Natural killer cell (primary cell): ENCODE data around the gene FOXK1. TPM values are rescaled to one million over a fixed set of nuclear protein-coding genes. Genes with fewer than 3 reads are reported as not detected.
"Not testable (repeated sequence)": the region's sequence is repeated elsewhere in the genome, so short reads cannot be mapped to it uniquely, and the experiment has no call there.

Experiments used
- ATAC-seq, 3 donors: fragments of 150-1000 bp in 2 of 3; fragments of 200-7000 bp in 1 of 3; cut with Tn5 transposase; 1 replicate in 1 of 3; 2 replicates in 2 of 3; pipeline ENCODE4 v1.10.0; 2021; ENCODE audit warnings: mild to moderate bottlenecking in 2 of 3, moderate library complexity in 2 of 3
- DNase-seq, 2 donors: peaks; one replicate each; pipeline versions ENCODE4 v3.0.0 to v3.0.0-alpha.2; 2013 to 2021; ENCODE audit warnings: mixed read lengths in 1 of 2
- H3K27ac ChIP-seq: one replicate; pipeline ENCODE4 v1.5.1; 2013; ENCODE audit warnings: mild to moderate bottlenecking, low read length
- H3K27me3 ChIP-seq: one replicate; pipeline ENCODE4 v1.6.1; 2013; ENCODE audit warnings: low read length; ENCODE audit not compliant: control insufficient read depth, insufficient read depth
- H3K36me3 ChIP-seq: one replicate; pipeline ENCODE4 v1.6.1; 2013; ENCODE audit warnings: low read length; ENCODE audit not compliant: control insufficient read depth, insufficient read depth
- H3K4me1 ChIP-seq: one replicate; pipeline ENCODE4 v1.6.1; 2013; ENCODE audit warnings: low read length; ENCODE audit not compliant: control insufficient read depth, insufficient read depth
- H3K4me3 ChIP-seq: one replicate; pipeline ENCODE4 v1.5.1; 2013; ENCODE audit warnings: low read length
- H3K9me3 ChIP-seq: one replicate; pipeline ENCODE4 v1.6.1; 2013; ENCODE audit warnings: low read length; ENCODE audit not compliant: control insufficient read depth, insufficient read depth
- H3K27ac Mint-ChIP-seq, 2 donors: one replicate each; pipeline ENCODE4 v1.8.0; 2022; ENCODE audit warnings: mild to moderate bottlenecking in 2 of 2, mixed read lengths in 2 of 2, moderate library complexity in 1 of 2
- H3K27me3 Mint-ChIP-seq, 2 donors: one replicate each; pipeline ENCODE4 v1.8.0; 2022; ENCODE audit warnings: low read depth in 2 of 2, mixed read lengths in 2 of 2
- H3K36me3 Mint-ChIP-seq: one replicate; pipeline ENCODE4 v1.8.0; 2022; ENCODE audit warnings: mixed read lengths
- H3K4me1 Mint-ChIP-seq, 2 donors: one replicate each; pipeline ENCODE4 v1.8.0; 2022; ENCODE audit warnings: mixed read lengths in 2 of 2
- H3K4me3 Mint-ChIP-seq: one replicate; pipeline ENCODE4 v1.8.0; 2022; ENCODE audit warnings: mild to moderate bottlenecking, moderate library complexity, mixed read lengths
- H3K9me3 Mint-ChIP-seq, 2 donors: one replicate each; pipeline ENCODE4 v1.8.0; 2022; ENCODE audit warnings: mixed read lengths in 2 of 2
- WGBS: methylation state at CpG from one replicate; pipeline ENCODE4 v1.1.7; 2013; ENCODE audit warnings: missing lambda C conversion rate; ENCODE audit not compliant: insufficient coverage; 5-methylcytosine and 5-hydroxymethylcytosine counted together
- intact Hi-C: fragments of 100-400 bp; cut with micrococcal nuclease; formaldehyde crosslinking; loops from one replicate; pipeline ENCODE4 v1.14.2; 2022
- total RNA-seq, 4 donors: library from RNA; stranded (reverse); fragments of 120-200 nt in 1 of 4; gene quantifications; one replicate each; pipeline versions ENCODE4 v1.2.3 to v1.2.4, GENCODE V29; 2013 to 2022
- TF ChIP-seq, protein P1 (sequence below): fragments of 200-600 bp; IDR thresholded peaks from one replicate; pipeline ENCODE4 v1.8.0; 2022; ENCODE audit warnings: antibody characterized with exemption

FOXK1 gene
- total RNA-seq, 3 donors from 2014 or later (not counting 1 experiment from before 2014, with no cell fraction given), result 51.6 to 59.7 (median 55.3) TPM

DNA sequence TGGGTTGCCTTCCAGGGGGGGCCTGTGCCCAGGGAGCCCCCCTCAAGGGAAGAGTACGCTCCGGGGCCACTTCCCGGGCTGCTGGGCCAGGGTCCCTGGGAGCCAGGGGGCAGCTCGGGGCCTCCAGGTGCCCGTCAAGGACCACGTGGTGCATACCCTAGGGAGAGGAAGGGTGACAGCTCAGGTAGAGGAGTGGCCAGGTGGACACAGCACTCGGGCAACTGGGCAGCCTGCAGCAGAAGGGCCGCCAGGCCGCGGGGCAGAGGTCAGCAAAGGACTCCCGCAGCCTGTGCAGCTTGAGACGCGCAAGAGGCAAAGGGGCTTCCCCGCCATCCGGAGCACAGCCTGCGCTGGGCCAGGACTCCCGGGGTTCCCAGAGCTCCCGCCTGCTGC, 119.7 kb downstream of the FOXK1 start:
- Histone ChIP-seq H3K4me1 (peaks cover 3% of the 10 kb centered on the region), H3K36me3 (no peaks in the 10 kb centered on the region), H3K9me3 (no peaks in the 10 kb centered on the region), H3K27ac (no peak overlapping the region), H3K4me3 (no peak overlapping the region), H3K27me3 (no peaks in the 10 kb centered on the region)
- H3K36me3 Mint-ChIP-seq, result no peaks in the 10 kb centered on the region
- 95% methylated on average over 18 of the region's 18 CpGs for WGBS
- TF ChIP-seq, protein P1, sequence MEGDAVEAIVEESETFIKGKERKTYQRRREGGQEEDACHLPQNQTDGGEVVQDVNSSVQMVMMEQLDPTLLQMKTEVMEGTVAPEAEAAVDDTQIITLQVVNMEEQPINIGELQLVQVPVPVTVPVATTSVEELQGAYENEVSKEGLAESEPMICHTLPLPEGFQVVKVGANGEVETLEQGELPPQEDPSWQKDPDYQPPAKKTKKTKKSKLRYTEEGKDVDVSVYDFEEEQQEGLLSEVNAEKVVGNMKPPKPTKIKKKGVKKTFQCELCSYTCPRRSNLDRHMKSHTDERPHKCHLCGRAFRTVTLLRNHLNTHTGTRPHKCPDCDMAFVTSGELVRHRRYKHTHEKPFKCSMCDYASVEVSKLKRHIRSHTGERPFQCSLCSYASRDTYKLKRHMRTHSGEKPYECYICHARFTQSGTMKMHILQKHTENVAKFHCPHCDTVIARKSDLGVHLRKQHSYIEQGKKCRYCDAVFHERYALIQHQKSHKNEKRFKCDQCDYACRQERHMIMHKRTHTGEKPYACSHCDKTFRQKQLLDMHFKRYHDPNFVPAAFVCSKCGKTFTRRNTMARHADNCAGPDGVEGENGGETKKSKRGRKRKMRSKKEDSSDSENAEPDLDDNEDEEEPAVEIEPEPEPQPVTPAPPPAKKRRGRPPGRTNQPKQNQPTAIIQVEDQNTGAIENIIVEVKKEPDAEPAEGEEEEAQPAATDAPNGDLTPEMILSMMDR, result no peak
- no peaks in the 10 kb centered on the region for H3K27me3 Mint-ChIP-seq
- intact Hi-C loops, result no loop called here
- H3K27ac Mint-ChIP-seq, result no peak overlapping the region
- DNase-seq, result no peak
- no peak overlapping the region for H3K4me3 Mint-ChIP-seq
- H3K4me1 Mint-ChIP-seq, result no peaks in the 10 kb centered on the region
- no peak for ATAC-seq
- no peaks in the 10 kb centered on the region for H3K9me3 Mint-ChIP-seq

DNA sequence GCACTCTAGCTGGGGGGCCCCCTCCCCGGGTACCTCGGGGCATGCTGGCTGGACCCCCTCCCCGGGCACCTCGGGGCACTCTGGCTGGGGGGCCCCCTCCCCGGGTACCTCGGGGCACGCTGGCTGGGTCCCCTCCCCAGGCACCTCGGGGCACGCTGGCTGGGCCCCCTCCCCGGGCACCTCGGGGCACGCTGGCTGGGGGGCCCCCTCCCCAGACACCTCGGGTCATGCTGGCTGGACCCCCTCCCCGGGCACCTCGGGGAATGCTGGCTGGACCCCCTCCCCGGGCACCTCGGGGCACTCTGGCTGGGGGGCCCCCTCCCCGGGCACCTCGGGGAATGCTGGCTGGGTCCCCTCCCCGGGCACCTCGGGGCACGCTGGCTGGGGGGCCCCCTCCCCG, 120.5 kb downstream of the FOXK1 start:
- 97% methylated on average over 23 of the region's 23 CpGs for WGBS

DNA sequence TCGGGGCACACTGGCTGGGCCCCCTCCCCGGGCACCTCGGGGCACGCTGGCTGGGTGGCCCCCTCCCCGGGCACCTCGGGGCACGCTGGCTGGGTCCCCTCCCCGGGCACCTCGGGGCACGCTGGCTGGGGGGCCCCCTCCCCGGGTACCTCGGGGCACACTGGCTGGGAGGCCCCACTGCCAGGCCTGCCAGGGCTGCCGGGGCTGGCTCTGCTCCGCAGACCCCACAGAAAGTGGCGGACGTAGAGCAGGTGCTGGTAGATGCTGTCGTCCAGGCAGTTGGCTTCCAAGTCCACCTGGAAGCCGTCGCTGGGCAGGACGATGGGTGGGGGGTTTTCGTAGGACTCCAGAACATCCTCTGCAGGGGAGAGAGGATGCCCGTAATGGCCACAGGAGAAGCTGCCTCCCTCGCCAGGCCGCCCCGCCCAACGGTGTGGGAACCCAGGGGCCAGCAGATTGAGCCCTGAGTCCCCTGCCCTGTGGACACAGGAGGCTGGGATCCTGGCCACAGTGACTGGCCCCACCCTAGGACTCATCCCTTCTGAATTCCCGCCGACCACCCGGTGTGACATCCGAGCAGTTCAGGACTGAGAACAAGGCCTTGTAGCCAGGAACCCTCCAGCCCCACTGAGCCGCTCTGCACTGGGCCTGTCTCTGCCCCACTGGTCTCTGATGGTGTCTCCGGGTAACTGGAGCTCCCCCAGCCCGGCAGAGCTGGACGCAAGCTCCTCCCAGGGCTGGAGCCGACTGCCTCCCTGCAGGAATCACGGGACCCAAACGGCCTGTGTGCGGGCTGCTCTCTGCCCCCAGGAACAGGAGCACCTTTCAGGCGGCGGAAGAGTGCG, 121.5 kb downstream of the FOXK1 start:
- H3K9me3 ChIP-seq, result no peaks in the 10 kb centered on the region
- Mint-ChIP-seq H3K27me3 (peaks cover 0 to 3% of the 10 kb centered on the region in 2 donors), H3K4me1 (no peaks in the 10 kb centered on the region), H3K4me3 (no peak overlapping the region), H3K27ac (no peak overlapping the region), H3K9me3 (no peaks in the 10 kb centered on the region), H3K36me3 (no peaks in the 10 kb centered on the region)
- no peaks in the 10 kb centered on the region for H3K27me3 ChIP-seq
- no peaks in the 10 kb centered on the region for H3K36me3 ChIP-seq
- DNase-seq (no peak), ATAC-seq (no peak)
- H3K27ac ChIP-seq, result no peak overlapping the region
- TF ChIP-seq, protein P1, result no peak
- intact Hi-C loops, result no loop called here
- 96% methylated on average over 41 of the region's 41 CpGs for WGBS
- no peak overlapping the region for H3K4me3 ChIP-seq
- H3K4me1 ChIP-seq, result no peaks in the 10 kb centered on the region

More for the DNA sequence above, 120.5 kb downstream of the FOXK1 start:
- H3K27me3 ChIP-seq, DNase-seq, H3K4me1 Mint-ChIP-seq, H3K27ac ChIP-seq, intact Hi-C loops, H3K9me3 Mint-ChIP-seq, ATAC-seq, H3K27me3 Mint-ChIP-seq, H3K36me3 Mint-ChIP-seq, H3K4me3 Mint-ChIP-seq, H3K36me3 ChIP-seq, H3K4me1 ChIP-seq, H3K4me3 ChIP-seq, H3K9me3 ChIP-seq, H3K27ac Mint-ChIP-seq: not testable (repeated sequence)

DNA sequence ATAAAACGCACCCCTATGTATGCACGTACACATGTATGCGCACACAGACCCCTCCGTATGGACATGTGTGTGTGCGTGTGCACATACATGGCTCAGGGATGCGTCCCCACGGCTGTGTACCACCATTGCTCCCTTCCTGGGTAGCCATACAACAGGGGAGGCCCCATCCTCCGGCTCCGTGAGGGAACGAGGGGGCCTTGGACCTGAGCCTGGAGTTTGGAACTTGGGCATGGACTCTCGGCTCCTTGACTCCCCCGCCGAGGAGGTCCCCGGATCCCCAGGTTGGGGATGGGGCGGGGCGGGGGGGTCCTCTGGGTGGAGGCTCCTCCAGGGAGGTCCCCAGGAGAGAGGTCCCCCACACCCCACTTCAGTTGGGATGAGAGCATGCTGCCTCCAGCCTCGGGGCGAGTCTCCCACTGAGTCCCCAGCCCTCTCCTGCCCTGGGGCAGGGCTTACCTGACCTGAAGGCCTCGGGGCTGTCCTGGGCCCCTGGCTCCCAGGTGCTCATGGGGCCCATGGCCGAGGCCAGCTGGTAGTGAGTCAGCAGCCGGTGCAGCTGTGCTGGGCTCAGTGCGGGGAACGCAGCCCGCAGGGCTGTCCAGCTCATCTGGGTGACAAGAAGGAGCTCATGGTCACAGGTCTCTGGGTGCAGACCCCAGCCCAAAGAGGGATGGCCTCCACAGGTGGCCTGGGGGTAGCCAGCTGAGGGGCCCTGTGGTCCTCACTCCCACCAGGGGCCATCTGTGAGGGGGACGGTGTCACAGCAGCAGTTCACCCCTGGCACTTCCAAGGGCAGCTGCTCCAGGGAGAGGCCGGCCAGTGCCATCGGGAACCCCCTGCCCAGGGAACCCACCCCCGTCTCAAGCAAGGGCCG, 123.3 kb downstream of the FOXK1 start:
- no peak overlapping the region for H3K27ac Mint-ChIP-seq
- H3K27me3 Mint-ChIP-seq, result peaks cover 0 to 10% of the 10 kb centered on the region in 2 donors
- no peak for ATAC-seq
- peaks cover 0 to 8% of the 10 kb centered on the region in 2 donors for H3K4me1 Mint-ChIP-seq
- no peaks in the 10 kb centered on the region for H3K27me3 ChIP-seq
- no peaks in the 10 kb centered on the region for H3K36me3 Mint-ChIP-seq
- TF ChIP-seq, protein P1, result no peak
- H3K27ac ChIP-seq, result no peak overlapping the region
- no peaks in the 10 kb centered on the region for H3K9me3 ChIP-seq
- no peaks in the 10 kb centered on the region for H3K36me3 ChIP-seq
- intact Hi-C loops, result no loop called here
- no peaks in the 10 kb centered on the region for H3K9me3 Mint-ChIP-seq
- no peak for DNase-seq
- peaks cover 14% of the 10 kb centered on the region for H3K4me1 ChIP-seq
- no peak overlapping the region for H3K4me3 Mint-ChIP-seq
- WGBS, result 87% methylated on average over 29 of the region's 29 CpGs
- no peak overlapping the region for H3K4me3 ChIP-seq
